Thyroid gland (tissue), 4 donors: ENCODE data around the gene TGM1.

Experiments used
- POLR2A ChIP-seq, 2 donors: fragments of 450-650 bp; IDR thresholded peaks; one replicate each; pipeline ENCODE4 v1.6.1; 2017; ENCODE audit warnings: antibody characterized with exemption in 2 of 2, mild to moderate bottlenecking in 2 of 2, moderate library complexity in 1 of 2
- TF ChIP-seq, protein P1 (sequence below), 6 experiments: fragments of 200-600 bp in 3 of 6; fragments of 450-650 bp in 3 of 6; sonication (generic) in 3 of 6; IDR thresholded peaks; one replicate each; pipeline ENCODE4 v1.5.1; 2016 to 2019; ENCODE audit warnings: antibody characterized with exemption in 6 of 6, mild to moderate bottlenecking in 2 of 6, inconsistent platforms in 1 of 6, moderate library complexity in 1 of 6

DNA sequence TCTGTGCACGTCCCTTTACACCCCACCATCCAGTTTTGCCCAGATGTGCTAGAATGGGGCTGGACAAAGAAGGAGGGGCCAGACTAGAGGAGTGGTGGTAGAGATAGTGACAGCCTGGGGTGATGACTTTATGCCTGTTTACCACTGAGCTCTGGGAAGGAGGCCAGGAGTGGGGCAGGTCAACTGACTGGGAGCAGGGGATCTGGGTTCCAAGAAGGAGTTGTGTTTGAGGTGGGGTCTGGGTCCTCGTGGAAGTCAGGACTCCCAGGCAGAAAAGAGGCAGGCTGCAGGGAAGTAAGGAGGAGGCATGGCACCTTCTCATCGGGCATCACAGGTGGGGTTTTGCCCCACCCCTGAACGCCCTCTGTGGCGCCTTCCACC is 47.3 kb upstream of the TGM1 start:
- TF ChIP-seq, protein P1, sequence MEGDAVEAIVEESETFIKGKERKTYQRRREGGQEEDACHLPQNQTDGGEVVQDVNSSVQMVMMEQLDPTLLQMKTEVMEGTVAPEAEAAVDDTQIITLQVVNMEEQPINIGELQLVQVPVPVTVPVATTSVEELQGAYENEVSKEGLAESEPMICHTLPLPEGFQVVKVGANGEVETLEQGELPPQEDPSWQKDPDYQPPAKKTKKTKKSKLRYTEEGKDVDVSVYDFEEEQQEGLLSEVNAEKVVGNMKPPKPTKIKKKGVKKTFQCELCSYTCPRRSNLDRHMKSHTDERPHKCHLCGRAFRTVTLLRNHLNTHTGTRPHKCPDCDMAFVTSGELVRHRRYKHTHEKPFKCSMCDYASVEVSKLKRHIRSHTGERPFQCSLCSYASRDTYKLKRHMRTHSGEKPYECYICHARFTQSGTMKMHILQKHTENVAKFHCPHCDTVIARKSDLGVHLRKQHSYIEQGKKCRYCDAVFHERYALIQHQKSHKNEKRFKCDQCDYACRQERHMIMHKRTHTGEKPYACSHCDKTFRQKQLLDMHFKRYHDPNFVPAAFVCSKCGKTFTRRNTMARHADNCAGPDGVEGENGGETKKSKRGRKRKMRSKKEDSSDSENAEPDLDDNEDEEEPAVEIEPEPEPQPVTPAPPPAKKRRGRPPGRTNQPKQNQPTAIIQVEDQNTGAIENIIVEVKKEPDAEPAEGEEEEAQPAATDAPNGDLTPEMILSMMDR (IDR thresholded peaks at IDR 0.05) = no peak
- TF ChIP-seq POLR2A (IDR thresholded peaks at IDR 0.05) = no peak
